ACC112 (cell line): ENCODE measurements around the gene NHLRC4.

Experiments used
- H2AFZ ChIP-seq: fragments of 200-600 bp; sonication (generic); one replicate; pipeline ENCODE4 v1.6.0; 2017; ENCODE audit warnings: antibody characterized with exemption, low read length; ENCODE audit not compliant: unreplicated experiment
- H3K27ac ChIP-seq: fragments of 200-600 bp; sonication (generic); 2 replicates; pipeline ENCODE4 v1.5.1; 2014; ENCODE audit warnings: low read depth, mild to moderate bottlenecking, antibody characterized with exemption, low read length, moderate library complexity
- H3K27me3 ChIP-seq: fragments of 200-600 bp; sonication (generic); 2 replicates; pipeline ENCODE4 v1.6.1; 2014; ENCODE audit warnings: mild to moderate bottlenecking, antibody characterized with exemption, low read length, moderate library complexity, mixed read lengths; ENCODE audit not compliant: insufficient read depth
- H3K36me3 ChIP-seq: fragments of 200-600 bp; sonication (generic); 2 replicates; pipeline ENCODE4 v1.6.1; 2016; ENCODE audit warnings: mild to moderate bottlenecking, antibody characterized with exemption, low read length, moderate library complexity, mixed read lengths; ENCODE audit not compliant: insufficient read depth
- H3K4me1 ChIP-seq: fragments of 200-600 bp; sonication (generic); one replicate; pipeline ENCODE4 v1.6.1; 2016; ENCODE audit warnings: low read length, mixed read lengths; ENCODE audit not compliant: insufficient read depth, unreplicated experiment, control insufficient read depth
- H3K4me3 ChIP-seq: fragments of 200-600 bp; sonication (generic); 2 replicates; pipeline ENCODE4 v1.5.1; 2014; ENCODE audit warnings: mild to moderate bottlenecking, low read depth, low read length
- H3K79me2 ChIP-seq: fragments of 200-600 bp; sonication (generic); one replicate; pipeline ENCODE4 v1.6.0; 2016; ENCODE audit warnings: low read length; ENCODE audit not compliant: control insufficient read depth, unreplicated experiment, insufficient read depth

Gene NHLRC4

DNA sequence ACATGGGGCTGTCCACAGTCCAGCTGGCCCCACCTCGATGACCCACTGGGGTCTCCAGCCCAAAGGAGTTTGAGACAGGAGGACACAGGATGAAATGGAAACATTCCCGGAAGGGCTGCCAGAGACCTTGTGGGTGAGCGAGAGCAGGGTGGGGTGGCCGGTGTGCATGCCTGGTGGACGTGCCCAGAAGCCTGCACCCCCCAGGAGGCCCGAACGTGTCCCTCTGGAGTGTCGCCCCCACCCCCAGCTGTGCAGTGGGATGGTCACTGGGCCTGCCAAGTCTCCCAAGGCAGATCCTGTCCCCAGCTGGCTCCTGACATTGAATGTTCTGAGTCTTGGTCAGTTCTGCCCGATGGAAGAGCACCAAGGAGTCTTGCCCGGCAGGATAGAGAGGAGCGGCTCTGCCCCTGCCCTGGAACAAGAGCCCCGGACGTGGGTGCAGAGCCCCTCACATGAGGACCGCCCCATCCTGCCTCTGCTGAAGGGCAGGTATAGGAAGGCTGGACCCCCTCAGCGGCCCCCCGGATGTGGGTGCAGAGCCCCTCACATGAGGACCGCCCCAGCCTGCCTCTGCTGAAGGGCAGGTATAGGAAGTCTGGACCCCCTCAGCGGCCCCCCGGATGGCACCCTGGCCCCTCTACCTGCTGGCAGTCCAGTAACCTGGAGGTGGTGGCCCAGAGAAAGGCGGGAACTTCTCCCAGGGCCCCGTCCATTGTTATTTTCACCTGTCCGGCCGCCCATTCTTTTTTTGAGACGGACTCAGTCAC is 42.3 kb upstream of the NHLRC4 start:
- Histone ChIP-seq H3K4me3 (no peak overlapping the region), H3K79me2 (peaks cover 34% of the 10 kb centered on the region), H2AFZ (no peak overlapping the region), H3K36me3 (0 out of 2 replicates have a peak, but pooled peaks cover 2% of the 10 kb centered on the region), H3K27ac (no peak overlapping the region), H3K27me3 (no peaks in the 10 kb centered on the region), H3K4me1 (peaks cover 29% of the 10 kb centered on the region)

DNA sequence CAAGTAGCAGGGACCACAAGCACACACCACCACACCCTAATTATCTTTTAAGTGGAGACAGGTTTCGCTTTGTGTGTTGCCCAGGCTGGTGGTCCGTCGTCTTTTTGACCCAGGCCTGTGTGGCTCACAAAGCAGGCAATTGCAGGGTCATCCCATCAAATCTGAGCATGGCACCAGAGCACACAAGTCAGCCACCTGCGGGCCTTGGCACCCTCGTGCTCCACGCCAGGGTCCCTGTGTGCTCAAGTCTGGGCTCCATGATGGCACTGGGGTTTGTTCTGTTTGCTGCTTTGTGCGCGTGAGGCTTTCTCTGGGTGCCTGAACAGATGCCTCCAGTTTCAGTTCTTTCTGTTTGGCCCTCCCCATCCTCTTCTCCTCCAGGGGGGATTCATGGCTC is 41.7 kb upstream of the NHLRC4 start:
- Histone ChIP-seq H3K4me3 (peak overlapping the region; percentile 46), H3K27me3 (no peaks in the 10 kb centered on the region), H3K4me1 (peaks cover 35% of the 10 kb centered on the region), H3K36me3 (no peaks in the 10 kb centered on the region), H3K27ac (peak overlapping the region; percentile 70), H3K79me2 (peaks cover 40% of the 10 kb centered on the region), H2AFZ (no peak overlapping the region)

DNA sequence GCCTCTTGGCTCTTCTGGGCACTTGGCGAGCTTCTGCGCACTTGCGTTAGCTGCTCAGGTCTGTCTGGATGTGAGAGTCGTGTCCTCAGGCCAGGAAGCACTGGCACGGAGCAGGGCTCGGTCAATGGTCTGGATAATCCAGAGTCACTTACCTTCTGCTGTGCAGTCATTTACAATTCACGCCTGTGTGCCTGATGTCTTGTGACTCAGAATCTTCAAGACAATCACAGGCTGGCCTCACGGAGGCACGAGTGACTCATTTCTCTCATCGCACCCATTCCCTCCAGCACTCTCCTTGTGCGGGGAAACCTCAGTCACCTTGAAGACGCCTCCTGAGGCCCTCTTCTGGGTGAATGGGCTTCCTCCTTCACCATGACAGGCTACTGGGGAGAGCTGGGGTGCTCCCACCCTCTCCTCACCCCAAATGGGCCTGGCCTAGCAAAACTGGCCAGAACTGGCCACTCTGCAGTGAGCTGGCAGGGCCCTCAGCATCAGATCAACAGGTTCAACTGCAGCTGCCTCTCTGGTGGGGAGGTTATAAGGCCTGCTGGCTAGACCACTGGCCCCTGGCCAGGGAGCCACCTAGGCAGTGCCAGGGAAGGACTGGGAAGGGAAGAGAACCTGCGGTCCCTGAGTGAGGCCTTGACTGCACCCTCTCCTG is 41.2 kb upstream of the NHLRC4 start:
- peak overlapping the region; percentile 83 for H3K4me3 ChIP-seq
- H3K79me2 ChIP-seq = peaks cover 46% of the 10 kb centered on the region
- no peaks in the 10 kb centered on the region for H3K36me3 ChIP-seq
- H3K4me1 ChIP-seq = peaks cover 39% of the 10 kb centered on the region
- H2AFZ ChIP-seq = no peak overlapping the region
- H3K27ac ChIP-seq = peak overlapping the region; percentile 70
- no peaks in the 10 kb centered on the region for H3K27me3 ChIP-seq

DNA sequence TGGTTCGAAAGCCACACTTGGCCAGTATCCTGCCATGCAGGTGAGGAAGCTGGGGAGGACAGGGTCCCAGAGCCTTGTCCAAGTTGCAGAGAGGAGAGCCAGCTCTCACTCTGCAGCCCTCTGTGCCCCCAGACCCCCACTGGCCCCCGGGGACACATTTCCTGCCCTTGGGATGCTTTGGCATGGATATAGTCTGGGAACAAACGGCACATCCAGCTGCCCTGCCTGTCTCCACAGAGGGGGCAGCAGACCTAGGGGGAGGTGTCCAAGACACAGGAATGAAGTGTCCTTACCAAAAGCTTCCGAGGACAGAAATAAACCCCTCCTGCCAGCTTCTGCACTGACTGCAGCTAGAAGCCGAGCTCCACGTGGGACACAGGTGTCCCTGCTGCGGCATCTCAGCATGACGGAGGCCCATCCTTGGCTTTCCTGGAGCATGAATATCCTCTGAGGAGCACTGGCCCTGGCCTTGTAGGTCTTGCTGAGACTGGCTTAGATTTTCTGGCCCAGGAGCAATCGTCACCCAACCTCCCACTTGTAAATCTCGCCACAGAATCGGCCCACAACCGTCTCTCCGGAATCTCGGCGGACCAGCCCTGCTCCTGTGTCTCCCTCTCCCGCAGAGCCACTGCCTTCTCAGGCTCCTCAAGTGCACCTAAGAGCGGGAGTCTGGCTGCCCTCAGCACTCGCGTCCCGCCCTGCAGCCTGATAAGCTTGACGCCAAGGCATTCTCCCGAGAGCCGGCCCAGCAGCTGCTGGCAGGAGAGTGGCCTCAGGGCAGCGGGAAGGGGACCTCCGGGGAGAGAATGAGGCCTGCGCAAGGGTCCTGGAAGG is 40.4 kb upstream of the NHLRC4 start:
- Histone ChIP-seq H2AFZ (no peak overlapping the region), H3K36me3 (no peaks in the 10 kb centered on the region), H3K27ac (peak overlapping the region; percentile 91), H3K79me2 (peaks cover 53% of the 10 kb centered on the region), H3K27me3 (no peaks in the 10 kb centered on the region), H3K4me1 (peaks cover 39% of the 10 kb centered on the region), H3K4me3 (peak overlapping the region; percentile 83)

DNA sequence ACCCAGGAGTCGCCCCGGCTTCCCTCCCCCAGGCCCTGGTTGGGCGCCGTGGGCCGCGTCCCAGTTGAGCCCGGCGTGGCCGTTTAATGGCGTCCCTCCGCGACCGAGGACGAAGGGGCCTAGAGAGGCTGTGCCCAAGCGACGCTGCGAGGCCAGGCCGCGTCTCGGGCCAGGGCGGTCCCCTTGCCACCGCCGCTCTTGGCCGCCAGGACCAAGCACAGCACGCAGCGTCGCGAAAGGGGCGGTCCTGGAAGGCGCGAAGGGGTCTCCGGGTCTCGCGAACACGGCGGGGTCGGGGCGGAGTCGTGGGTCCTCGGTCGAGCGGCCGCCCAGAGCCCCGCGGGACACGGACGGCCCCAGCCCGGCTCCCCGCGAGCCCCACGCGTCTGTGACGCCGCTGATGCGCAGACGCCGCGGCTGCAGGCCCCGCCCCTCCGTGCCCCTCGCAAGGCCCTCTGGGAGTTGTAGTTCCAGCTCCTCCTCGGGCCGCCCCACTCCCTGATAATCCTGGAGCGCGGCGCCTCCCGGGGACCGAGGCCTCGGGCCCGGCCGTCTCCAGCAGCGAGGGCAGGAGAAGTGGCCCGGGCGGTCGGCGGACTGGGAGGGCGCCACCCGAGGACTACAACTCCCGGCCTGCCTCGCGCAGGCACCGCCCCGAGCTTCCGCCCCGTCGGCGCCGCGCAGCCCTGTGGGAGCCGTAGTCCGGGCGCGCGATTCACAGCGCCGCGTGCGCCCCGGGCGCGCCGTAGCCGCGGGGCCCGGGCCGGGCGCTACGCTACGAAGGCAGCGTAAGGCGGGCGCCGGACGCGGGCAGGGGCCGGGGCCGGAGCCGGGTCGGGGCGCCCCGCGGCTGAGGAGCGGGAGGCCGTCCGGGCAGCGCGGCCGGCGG is 39.5 kb upstream of the NHLRC4 start, which contains the start of gene CAPN15:
Gene CAPN15, plus strand, starts transcription at position 698 of the 889 bp plus-strand sequence. CDS start 19,127 bp downstream, outside the sequence.
- peaks cover 61% of the 10 kb centered on the region for H3K79me2 ChIP-seq

DNA sequence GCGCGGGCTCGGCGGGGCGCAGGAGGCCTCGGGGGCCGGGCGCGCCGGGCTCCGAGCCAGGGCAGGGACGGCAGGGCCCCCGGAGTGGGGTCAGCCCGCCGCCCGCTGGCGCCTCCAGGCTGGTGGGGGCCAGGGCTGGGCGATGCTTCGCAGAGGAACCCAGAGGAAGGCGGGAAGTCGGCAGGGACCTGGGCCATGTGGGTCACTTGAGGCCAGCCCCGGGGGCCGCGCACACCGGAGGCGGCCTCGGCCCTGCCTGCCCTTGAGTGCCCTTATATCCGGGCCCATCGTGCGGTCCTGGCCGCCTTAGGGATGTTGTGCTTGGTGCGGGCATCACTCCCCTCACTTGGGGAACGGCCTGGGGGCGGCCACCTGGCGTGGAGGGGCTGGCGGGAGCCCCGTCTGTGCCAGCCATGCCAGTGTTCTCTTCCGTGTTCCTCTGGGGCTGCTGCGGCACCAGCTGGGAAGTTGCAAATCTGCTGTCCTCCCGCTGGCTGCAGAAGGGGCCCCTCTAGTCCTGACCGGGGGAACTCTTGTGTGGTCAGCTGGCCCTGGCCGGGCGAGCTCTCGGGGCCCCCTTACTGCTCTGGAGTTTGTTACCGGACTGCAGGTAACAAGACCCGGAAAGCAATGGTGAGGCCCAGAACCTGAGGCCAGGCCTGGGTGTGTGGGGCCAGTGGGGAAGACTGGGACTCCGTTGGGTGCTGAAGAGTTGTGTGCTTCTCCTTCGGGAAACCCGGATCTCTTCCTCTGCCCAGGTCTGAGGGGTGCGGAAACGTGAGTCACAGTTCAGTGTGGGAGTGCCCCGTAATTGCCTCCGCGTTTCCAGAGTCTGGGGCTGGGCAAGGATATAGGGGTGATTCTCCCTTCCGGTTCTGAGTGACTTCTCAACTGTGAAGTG is 38.4 kb upstream of the NHLRC4 start:
- H3K4me3 ChIP-seq = peak overlapping the region; percentile 98
- peaks cover 39% of the 10 kb centered on the region for H3K4me1 ChIP-seq
- H3K79me2 ChIP-seq = peaks cover 68% of the 10 kb centered on the region
- no peaks in the 10 kb centered on the region for H3K36me3 ChIP-seq
- no peak overlapping the region for H2AFZ ChIP-seq
- H3K27ac ChIP-seq = peak overlapping the region; percentile 84
- H3K27me3 ChIP-seq = no peaks in the 10 kb centered on the region

More for the DNA sequence above, 39.5 kb upstream of the NHLRC4 start, which contains the start of gene CAPN15:
- Histone ChIP-seq H3K27me3 (no peaks in the 10 kb centered on the region), H2AFZ (no peak within 1 kb of the TSS), H3K27ac (peak within 1 kb of the TSS; percentile 91), H3K4me1 (peaks cover 39% of the 10 kb centered on the region), H3K4me3 (peak within 1 kb of the TSS; percentile 98), H3K36me3 (no peaks in the 10 kb centered on the region)

DNA sequence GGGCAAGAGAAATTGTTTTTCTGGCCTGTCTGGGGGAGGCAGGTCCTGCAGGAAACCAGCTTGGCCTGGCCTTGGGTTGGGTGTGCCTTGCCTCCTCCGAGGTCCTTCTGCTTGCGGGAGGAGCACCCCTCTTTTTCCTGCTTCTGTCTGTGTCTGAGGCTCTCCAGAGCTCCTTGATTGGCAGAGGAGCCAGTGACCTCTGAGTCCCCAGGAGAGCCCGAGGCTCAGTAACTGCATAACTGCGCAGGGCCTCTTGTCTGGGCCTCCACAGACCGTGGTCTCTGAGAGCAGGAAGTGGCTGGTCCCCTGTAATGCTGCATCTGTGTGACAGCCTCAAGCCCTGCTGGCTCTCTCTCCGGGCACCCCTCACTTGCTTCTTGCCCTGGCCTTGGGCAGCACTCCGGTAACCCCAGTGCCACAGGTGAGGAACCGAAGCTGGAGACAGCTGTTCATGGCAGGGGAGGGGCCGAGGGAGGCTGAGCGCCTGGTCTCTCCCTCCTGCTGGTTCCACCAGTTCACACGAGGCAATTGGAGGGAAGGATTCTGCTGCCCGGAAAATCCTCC is 37.7 kb upstream of the NHLRC4 start:
- H3K27me3 ChIP-seq = no peaks in the 10 kb centered on the region
- no peak overlapping the region for H2AFZ ChIP-seq
- H3K4me1 ChIP-seq = peaks cover 41% of the 10 kb centered on the region
- H3K79me2 ChIP-seq = peaks cover 73% of the 10 kb centered on the region
- no peaks in the 10 kb centered on the region for H3K36me3 ChIP-seq
- H3K4me3 ChIP-seq = peak overlapping the region; percentile 98
- H3K27ac ChIP-seq = peak overlapping the region; percentile 84

DNA sequence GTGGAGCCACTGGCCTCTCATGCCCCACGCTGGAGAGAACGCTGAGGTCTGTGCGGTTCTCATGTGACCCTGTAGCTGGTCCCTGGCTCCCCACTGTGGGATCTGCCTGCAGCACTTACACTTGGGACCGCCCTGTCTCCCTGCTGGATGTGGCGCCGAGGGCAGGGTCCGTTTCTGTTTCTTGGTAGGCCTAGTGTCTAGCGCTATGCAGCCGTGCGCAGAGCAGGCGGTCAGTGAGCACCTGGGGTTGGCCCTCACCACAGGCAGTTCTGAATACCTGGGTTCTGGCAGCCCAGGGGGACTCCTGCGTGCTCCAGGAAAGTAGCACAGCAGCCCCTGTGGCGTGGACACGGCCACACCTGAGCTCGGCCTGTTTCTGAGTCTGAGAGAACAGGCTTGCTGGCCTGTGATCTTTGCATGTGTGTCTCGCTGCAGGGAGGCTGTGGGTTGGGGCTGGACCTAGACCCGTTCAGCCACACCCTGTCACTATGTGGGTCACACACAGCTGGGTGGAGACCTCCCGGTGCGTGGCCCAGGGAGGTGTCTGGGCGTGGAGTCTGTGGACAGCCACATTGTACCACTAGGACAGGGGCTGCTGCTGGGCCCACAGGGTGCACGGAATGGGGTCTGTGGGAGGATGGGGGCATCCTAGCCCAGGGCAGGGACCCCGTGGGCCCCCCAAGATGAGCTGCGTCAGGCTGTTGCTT is 36.5 kb upstream of the NHLRC4 start:
- peaks cover 41% of the 10 kb centered on the region for H3K4me1 ChIP-seq
- H3K27ac ChIP-seq = 0 out of 2 replicates have a peak overlapping the region, but pooled peaks have one; percentile 84
- H3K79me2 ChIP-seq = peaks cover 79% of the 10 kb centered on the region
- no peaks in the 10 kb centered on the region for H3K36me3 ChIP-seq
- no peaks in the 10 kb centered on the region for H3K27me3 ChIP-seq
- H3K4me3 ChIP-seq = peak overlapping the region; percentile 98
- no peak overlapping the region for H2AFZ ChIP-seq
